ENCODE results near the gene SKI.

DNA sequence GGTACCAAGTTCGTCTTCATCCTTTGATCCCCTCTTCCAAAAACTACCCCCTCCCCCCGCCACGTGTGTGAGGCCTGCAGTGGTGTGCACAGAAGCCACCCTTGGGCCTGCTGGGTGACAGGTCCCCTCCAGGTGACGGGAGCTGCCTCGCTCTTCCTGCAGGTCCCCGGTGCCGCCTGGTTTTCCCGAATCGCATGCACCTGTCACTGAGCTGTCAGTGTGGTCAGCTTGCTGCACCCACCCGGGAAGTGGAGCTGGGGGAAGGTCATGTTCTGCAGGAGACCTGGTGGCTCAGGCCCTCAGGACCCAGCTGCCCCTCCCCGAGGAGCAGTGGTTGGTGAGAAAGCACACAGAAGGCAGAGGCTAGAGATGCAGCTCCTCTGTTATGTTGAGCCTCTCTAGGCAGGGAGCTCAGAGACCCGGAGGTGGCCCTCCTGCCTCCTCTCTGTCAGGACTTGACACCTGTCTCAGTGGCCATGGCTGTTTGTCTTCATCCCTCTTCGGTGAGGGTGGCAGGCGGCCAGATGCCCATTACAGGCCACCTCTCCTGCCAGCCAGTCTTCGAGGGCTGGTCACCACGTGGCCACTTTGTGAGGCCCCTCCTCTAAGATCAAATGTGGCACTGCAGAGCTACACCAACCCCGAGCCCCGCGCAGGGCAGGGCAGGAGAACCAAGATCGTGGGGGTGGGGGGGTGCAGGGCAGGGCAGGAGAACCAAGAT is 60.9 kb downstream of the SKI start:
- TF ChIP-seq, protein P1, sequence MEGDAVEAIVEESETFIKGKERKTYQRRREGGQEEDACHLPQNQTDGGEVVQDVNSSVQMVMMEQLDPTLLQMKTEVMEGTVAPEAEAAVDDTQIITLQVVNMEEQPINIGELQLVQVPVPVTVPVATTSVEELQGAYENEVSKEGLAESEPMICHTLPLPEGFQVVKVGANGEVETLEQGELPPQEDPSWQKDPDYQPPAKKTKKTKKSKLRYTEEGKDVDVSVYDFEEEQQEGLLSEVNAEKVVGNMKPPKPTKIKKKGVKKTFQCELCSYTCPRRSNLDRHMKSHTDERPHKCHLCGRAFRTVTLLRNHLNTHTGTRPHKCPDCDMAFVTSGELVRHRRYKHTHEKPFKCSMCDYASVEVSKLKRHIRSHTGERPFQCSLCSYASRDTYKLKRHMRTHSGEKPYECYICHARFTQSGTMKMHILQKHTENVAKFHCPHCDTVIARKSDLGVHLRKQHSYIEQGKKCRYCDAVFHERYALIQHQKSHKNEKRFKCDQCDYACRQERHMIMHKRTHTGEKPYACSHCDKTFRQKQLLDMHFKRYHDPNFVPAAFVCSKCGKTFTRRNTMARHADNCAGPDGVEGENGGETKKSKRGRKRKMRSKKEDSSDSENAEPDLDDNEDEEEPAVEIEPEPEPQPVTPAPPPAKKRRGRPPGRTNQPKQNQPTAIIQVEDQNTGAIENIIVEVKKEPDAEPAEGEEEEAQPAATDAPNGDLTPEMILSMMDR (IDR thresholded peaks at IDR 0.05), result no peak
- TF ChIP-seq POLR2A (IDR thresholded peaks at IDR 0.05) (no peak), POLR2AphosphoS5 (IDR thresholded peaks at IDR 0.05) (no peak)

Measured in breast epithelium (tissue), 3 donors.